Trophoblast cell (in vitro differentiated cells and primary cell): ENCODE measurements around the gene OR2V1.
"Not testable (repeated sequence)": the region's sequence is repeated elsewhere in the genome, so short reads cannot be mapped to it uniquely, and the experiment has no call there.

Source experiments
- DNase-seq, 2 donors: peaks; one replicate each; pipeline ENCODE4 v3.0.0-alpha.2; 2016
- H2AFZ ChIP-seq: 2 replicates; pipeline ENCODE4 v1.6.1; 2013; ENCODE audit warnings: low read length, moderate library complexity, mild to moderate bottlenecking; ENCODE audit not compliant: insufficient read depth, poor library complexity
- H2AK5ac ChIP-seq: 2 replicates; pipeline ENCODE4 v1.6.1; 2013; ENCODE audit warnings: mild to moderate bottlenecking, low read length
- H2BK120ac ChIP-seq: 2 replicates; pipeline ENCODE4 v1.6.1; 2013; ENCODE audit warnings: low read length, mild to moderate bottlenecking, moderate library complexity; ENCODE audit not compliant: insufficient read depth, poor library complexity
- H2BK12ac ChIP-seq: 2 replicates; pipeline ENCODE4 v1.6.1; 2013; ENCODE audit warnings: mild to moderate bottlenecking, low read length, moderate library complexity
- H2BK5ac ChIP-seq: 2 replicates; pipeline ENCODE4 v1.6.1; 2013; ENCODE audit warnings: low read length, low read depth, moderate library complexity, mild to moderate bottlenecking; ENCODE audit not compliant: poor library complexity
- H3K14ac ChIP-seq: 2 replicates; pipeline ENCODE4 v1.6.1; 2013; ENCODE audit warnings: mild to moderate bottlenecking, low read length
- H3K18ac ChIP-seq: 2 replicates; pipeline ENCODE4 v1.6.1; 2013; ENCODE audit warnings: mild to moderate bottlenecking, low read length
- H3K23ac ChIP-seq: 2 replicates; pipeline ENCODE4 v1.6.1; 2013; ENCODE audit warnings: low read length
- H3K27ac ChIP-seq: 2 replicates; pipeline ENCODE4 v1.5.1; 2013; ENCODE audit warnings: low read depth, mild to moderate bottlenecking, inconsistent platforms, low read length, moderate library complexity
- H3K27me3 ChIP-seq: 2 replicates; pipeline ENCODE4 v1.6.1; 2013; ENCODE audit warnings: inconsistent platforms, mild to moderate bottlenecking, low read length, moderate library complexity; ENCODE audit not compliant: insufficient read depth
- H3K36me3 ChIP-seq, 2 experiments: 1 replicate in 1 of 2; 2 replicates in 1 of 2; pipeline ENCODE4 v1.6.1; 2013; ENCODE audit warnings: low read length in 2 of 2, mild to moderate bottlenecking in 2 of 2, moderate library complexity in 1 of 2; ENCODE audit not compliant: insufficient read depth in 2 of 2, control insufficient read depth in 1 of 2
- H3K4ac ChIP-seq: 2 replicates; pipeline ENCODE4 v1.6.1; 2013; ENCODE audit warnings: low read depth, mild to moderate bottlenecking, low read length, moderate library complexity
- H3K4me1 ChIP-seq, 2 experiments: 1 replicate in 1 of 2; 2 replicates in 1 of 2; pipeline ENCODE4 v1.6.1; 2013; ENCODE audit warnings: low read length in 2 of 2, mild to moderate bottlenecking in 2 of 2, moderate library complexity in 1 of 2; ENCODE audit not compliant: insufficient read depth in 2 of 2, control insufficient read depth in 1 of 2
- H3K4me2 ChIP-seq: 2 replicates; pipeline ENCODE4 v1.6.1; 2013; ENCODE audit warnings: inconsistent platforms, mild to moderate bottlenecking, low read length, moderate library complexity
- H3K4me3 ChIP-seq: 2 replicates; pipeline ENCODE4 v1.5.1; 2013; ENCODE audit warnings: mild to moderate bottlenecking, low read depth, low read length, inconsistent platforms
- H3K79me1 ChIP-seq: one replicate; pipeline ENCODE4 v1.6.1; 2013; ENCODE audit warnings: low read length
- H3K79me2 ChIP-seq: 2 replicates; pipeline ENCODE4 v1.6.1; 2013; ENCODE audit warnings: low read length, mild to moderate bottlenecking; ENCODE audit not compliant: control insufficient read depth, insufficient read depth, poor library complexity
- H3K9ac ChIP-seq: 2 replicates; pipeline ENCODE4 v1.6.1; 2013; ENCODE audit warnings: mild to moderate bottlenecking, low read length
- H3K9me3 ChIP-seq: 2 replicates; pipeline ENCODE4 v1.6.1; 2013; ENCODE audit warnings: low read depth, mild to moderate bottlenecking, control low read depth, inconsistent platforms, low read length; ENCODE audit not compliant: insufficient read depth
- H4K12ac ChIP-seq: 2 replicates; pipeline ENCODE4 v1.6.1; 2013; ENCODE audit warnings: low read depth, mild to moderate bottlenecking, low read length, moderate library complexity
- H4K8ac ChIP-seq: 2 replicates; pipeline ENCODE4 v1.6.1; 2013; ENCODE audit warnings: low read depth, mild to moderate bottlenecking, low read length, moderate library complexity
- H4K91ac ChIP-seq: one replicate; pipeline ENCODE4 v1.6.1; 2013; ENCODE audit warnings: low read depth, mild to moderate bottlenecking, low read length, moderate library complexity
- WGBS: extraction: QIAGEN DNeasy Blood & Tissue Kit; methylation state at CpG from one replicate; pipeline ENCODE4 v1.1.7; 2013; ENCODE audit warnings: missing lambda C conversion rate; ENCODE audit not compliant: insufficient read length, insufficient coverage; ENCODE audit errors: extremely low coverage; 5-methylcytosine and 5-hydroxymethylcytosine counted together

The OR2V1 gene

DNA sequence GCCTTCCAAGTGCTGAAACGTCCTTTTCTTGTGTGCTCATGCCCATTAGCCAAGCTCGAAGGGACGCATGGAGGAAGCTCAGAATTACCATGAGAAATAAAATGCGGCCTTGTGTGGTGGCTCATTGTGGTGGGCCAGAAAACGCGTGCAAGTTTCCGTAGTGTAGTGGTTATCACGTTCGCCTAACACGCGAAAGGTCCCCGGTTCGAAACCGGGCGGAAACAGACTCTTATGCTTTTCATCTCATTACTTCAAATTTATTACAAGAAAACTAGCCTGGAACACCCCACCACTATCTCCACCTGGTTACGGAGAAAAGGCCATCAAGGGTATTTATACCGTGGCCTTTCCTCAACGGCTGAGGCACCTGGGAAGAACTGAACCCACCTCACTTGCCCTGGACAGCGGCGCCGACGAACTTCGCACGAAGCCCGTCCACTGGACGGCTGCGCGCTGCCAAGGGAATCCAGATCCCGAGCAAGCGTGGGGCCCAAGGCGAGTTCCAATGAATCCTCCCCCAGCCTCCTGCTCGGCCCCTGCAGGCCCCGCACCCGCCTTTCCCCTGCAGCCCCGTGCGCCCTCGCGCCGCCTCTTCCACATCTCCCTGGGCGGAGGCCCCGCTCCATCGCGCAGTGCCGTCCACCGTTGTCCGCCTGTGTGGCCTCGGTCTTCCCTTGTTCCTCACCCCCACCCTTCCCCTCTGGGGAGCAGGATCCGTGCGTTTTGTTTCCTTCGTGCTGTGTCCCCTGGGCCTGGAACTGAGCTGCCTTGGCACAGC, 38.7 kb upstream of the OR2V1 start:
- Histone ChIP-seq H4K8ac (peak overlapping the region; percentile 21), H3K4me3 (peak overlapping the region; percentile 45), H3K4me1 (peaks cover 10 to 17% of the 10 kb centered on the region in 2 experiments), H2AFZ (peak overlapping the region; percentile 26), H3K4me2 (peak overlapping the region; percentile 63)
- not testable (repeated sequence) for H3K79me2 ChIP-seq, H3K18ac ChIP-seq, H3K27ac ChIP-seq, H2AK5ac ChIP-seq, H3K23ac ChIP-seq, H3K36me3 ChIP-seq, H3K9ac ChIP-seq, DNase-seq, H3K27me3 ChIP-seq, H2BK120ac ChIP-seq, H2BK12ac ChIP-seq, H3K14ac ChIP-seq, H3K9me3 ChIP-seq, H3K79me1 ChIP-seq, H4K91ac ChIP-seq, H2BK5ac ChIP-seq, H3K4ac ChIP-seq, H4K12ac ChIP-seq
- no CpG with 5 or more reads among the region's 50 CpGs for WGBS

DNA sequence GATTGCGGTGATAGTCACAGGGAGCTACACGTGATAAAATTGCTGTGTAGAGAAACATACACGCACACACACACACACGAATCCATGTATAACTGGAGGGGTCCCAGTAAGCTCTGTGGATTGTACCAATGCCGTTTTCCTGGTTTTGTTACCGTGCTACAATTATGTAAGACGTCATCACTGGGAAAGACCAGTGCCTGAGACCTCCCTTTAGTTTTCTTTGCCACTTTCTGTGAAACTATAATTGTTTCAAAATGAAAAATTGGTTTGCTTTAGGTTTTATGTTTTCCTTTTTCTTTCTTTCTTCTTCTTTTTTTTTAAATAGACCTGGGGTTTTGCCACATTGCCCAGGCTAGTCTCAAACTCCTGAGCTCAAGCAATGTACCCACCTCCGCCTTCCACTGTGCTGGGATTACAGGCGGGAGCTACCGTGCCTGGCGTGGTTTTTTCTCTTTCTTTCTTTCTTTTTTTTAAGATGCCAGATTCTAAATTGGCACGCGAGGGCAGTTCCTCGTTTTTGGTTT, 37.7 kb upstream of the OR2V1 start:
- no peaks in the 10 kb centered on the region for H3K79me2 ChIP-seq
- DNase-seq = no peak
- no peak overlapping the region for H4K12ac ChIP-seq
- no peaks in the 10 kb centered on the region for H3K27me3 ChIP-seq
- no peaks in the 10 kb centered on the region for H3K36me3 ChIP-seq
- H4K91ac ChIP-seq = no peak overlapping the region
- no peak overlapping the region for H4K8ac ChIP-seq
- no peak overlapping the region for H2BK12ac ChIP-seq
- H2BK5ac ChIP-seq = no peak overlapping the region
- H3K4ac ChIP-seq = no peak overlapping the region
- no CpG with 5 or more reads among the region's 14 CpGs for WGBS
- no peak overlapping the region for H3K14ac ChIP-seq
- H3K9me3 ChIP-seq = no peaks in the 10 kb centered on the region
- H3K9ac ChIP-seq = no peak overlapping the region
- H3K18ac ChIP-seq = no peak overlapping the region
- peaks cover 10 to 16% of the 10 kb centered on the region in 2 experiments for H3K4me1 ChIP-seq
- H3K79me1 ChIP-seq = no peaks in the 10 kb centered on the region
- peak overlapping the region; percentile 52 for H3K4me2 ChIP-seq
- no peak overlapping the region for H3K23ac ChIP-seq
- H3K27ac ChIP-seq = no peak overlapping the region
- H3K4me3 ChIP-seq = no peak overlapping the region
- peak overlapping the region; percentile 64 for H2AFZ ChIP-seq
- no peak overlapping the region for H2BK120ac ChIP-seq
- H2AK5ac ChIP-seq = no peak overlapping the region

DNA sequence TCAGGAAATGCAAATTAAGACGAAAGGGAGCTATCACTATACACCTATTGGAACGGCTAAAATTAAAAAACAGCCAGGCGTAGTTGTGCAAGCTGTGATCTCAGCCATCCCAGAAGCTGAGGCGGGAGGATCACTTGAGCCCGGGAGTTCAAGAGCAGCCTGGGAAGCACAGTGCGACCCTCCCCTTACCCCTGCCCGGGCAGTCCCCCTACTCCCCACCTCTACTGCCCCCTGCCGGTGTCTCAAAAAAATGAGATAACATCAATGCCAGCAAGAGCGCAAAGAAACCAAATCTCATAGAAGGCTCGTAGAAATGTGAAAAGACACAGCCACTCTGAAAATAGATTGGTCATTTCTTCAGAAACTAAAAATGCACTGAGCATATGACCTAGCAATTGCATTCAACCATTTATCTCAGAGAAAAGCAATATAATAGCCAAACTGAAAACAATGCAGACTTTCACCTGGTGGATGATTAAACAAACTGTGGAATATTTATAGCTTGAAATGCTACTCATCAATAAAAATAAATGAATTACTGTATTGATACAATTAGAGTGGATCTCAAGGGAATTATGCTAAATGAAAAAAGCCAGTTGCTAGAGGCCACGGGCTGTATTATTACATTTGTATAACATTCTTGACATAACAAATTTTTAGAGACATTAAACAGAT, 37.0 kb upstream of the OR2V1 start:
- no peaks in the 10 kb centered on the region for H3K79me1 ChIP-seq
- H4K91ac ChIP-seq = no peak overlapping the region
- H3K23ac ChIP-seq = no peak overlapping the region
- H2AK5ac ChIP-seq = no peak overlapping the region
- no peaks in the 10 kb centered on the region for H3K9me3 ChIP-seq
- no peak overlapping the region for H3K27ac ChIP-seq
- peaks cover 10 to 13% of the 10 kb centered on the region in 2 experiments for H3K4me1 ChIP-seq
- H3K36me3 ChIP-seq = no peaks in the 10 kb centered on the region
- H2BK12ac ChIP-seq = no peak overlapping the region
- no peak overlapping the region for H2BK5ac ChIP-seq
- H3K79me2 ChIP-seq = no peaks in the 10 kb centered on the region
- no peak overlapping the region for H3K4me3 ChIP-seq
- peak overlapping the region; percentile 52 for H3K4me2 ChIP-seq
- WGBS = no CpG with 5 or more reads among the region's 11 CpGs
- no peak overlapping the region for H2AFZ ChIP-seq
- no peak for DNase-seq
- H4K8ac ChIP-seq = no peak overlapping the region
- no peak overlapping the region for H4K12ac ChIP-seq
- no peak overlapping the region for H3K14ac ChIP-seq
- H3K4ac ChIP-seq = no peak overlapping the region
- no peak overlapping the region for H3K18ac ChIP-seq
- no peak overlapping the region for H3K9ac ChIP-seq
- H2BK120ac ChIP-seq = no peak overlapping the region
- no peaks in the 10 kb centered on the region for H3K27me3 ChIP-seq

DNA sequence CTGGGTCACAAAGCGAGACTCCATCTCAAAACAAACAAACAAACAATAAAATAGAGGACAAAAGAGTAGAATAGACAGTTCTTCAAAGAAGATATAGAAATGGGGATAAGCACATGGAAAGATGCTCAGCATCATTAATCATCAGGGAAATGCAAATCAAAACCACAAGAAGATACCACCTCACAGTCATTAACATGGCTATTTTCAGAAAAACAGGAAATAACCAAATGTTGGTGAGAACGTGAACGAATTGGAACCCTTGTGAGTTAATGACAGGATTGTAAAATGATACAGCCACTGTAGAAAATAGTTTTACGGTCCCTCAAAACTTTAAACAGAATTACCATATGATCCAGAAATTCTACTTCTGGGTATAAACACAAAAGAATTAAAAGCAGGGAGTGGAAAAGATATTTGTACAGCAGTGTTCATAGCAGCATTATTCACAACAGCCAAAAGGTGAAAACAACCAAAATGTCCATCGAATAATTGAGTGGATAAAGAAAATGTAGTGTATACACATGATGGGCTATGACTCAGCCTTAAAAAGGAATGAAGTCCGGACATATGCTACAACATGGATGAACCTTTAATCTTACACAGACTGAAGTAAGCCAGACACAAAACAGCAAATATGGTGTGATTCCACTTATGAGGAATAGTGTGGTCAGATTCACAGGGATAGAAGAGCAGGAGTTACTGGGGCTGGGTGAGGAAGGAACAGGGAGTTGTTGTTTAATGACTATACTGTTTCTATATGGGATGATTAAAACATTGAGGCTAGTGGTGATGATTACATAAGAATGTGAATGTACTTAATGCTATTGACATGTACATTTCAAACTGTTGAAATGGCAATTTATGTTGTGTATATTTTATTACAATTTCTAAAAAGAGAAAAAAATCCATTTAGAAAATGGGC, 36.1 kb upstream of the OR2V1 start:
- no peak overlapping the region for H4K12ac ChIP-seq
- no CpG with 5 or more reads among the region's 6 CpGs for WGBS
- no peak overlapping the region for H4K8ac ChIP-seq
- no peak overlapping the region for H3K9ac ChIP-seq
- H2AK5ac ChIP-seq = no peak overlapping the region
- no peaks in the 10 kb centered on the region for H3K9me3 ChIP-seq
- H3K27me3 ChIP-seq = no peaks in the 10 kb centered on the region
- no peak overlapping the region for H4K91ac ChIP-seq
- no peak overlapping the region for H2BK12ac ChIP-seq
- H3K4me1 ChIP-seq = peaks cover 10 to 13% of the 10 kb centered on the region in 2 experiments
- no peak overlapping the region for H3K27ac ChIP-seq
- H3K4me2 ChIP-seq = no peak overlapping the region
- no peak for DNase-seq
- H3K4ac ChIP-seq = no peak overlapping the region
- H2BK120ac ChIP-seq = no peak overlapping the region
- H3K79me1 ChIP-seq = no peaks in the 10 kb centered on the region
- H3K23ac ChIP-seq = no peak overlapping the region
- no peaks in the 10 kb centered on the region for H3K36me3 ChIP-seq
- H2AFZ ChIP-seq = no peak overlapping the region
- H3K79me2 ChIP-seq = no peaks in the 10 kb centered on the region
- H3K18ac ChIP-seq = no peak overlapping the region
- no peak overlapping the region for H3K14ac ChIP-seq
- no peak overlapping the region for H2BK5ac ChIP-seq
- H3K4me3 ChIP-seq = no peak overlapping the region
